Dermis lymphatic vessel endothelial cell (primary cell): Measurements from ENCODE around the gene PCMT1. TPM values are rescaled to one million over a fixed set of nuclear protein-coding genes. Genes with fewer than 3 reads are reported as not detected.

Experiments
- total RNA-seq: library from RNA; depleted of rRNA; stranded (reverse); fragments of >200 nt; gene quantifications from 2 replicates; pipeline ENCODE4 v1.2.1, GENCODE V29; 2014

The PCMT1 gene
- 85.9 and 91.4 TPM in 2 replicates for total RNA-seq

DNA sequence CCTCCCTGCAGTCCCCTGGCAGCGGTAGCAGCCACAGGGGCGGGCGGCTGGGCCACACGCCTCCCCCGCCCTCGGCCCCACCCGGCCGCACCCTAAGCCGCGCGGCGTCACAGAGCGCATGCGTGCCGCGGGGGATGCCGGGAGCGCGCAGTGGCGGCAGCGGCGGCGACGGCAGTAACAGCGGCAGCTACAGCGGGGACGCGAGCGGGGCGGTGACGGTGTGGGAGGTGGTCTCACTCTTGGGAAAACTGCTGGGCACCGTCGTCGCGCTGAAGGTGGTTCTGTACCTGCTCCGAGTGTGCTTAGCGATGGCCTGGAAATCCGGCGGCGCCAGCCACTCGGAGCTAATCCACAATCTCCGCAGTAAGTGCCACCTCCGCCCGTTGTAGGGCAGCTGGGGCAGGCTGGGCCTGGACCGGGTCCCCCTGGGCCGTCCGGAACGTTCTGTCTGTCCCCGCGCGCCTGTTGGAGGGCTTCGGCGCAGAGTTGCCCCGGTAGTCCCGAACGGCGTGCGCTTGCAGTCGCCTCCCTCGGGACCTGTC is at the start of gene PCMT1:
Gene PCMT1 (plus strand): TSS at position 148 of the 542 bp plus-strand sequence. CDS start 161 bp downstream, at position 309.

DNA sequence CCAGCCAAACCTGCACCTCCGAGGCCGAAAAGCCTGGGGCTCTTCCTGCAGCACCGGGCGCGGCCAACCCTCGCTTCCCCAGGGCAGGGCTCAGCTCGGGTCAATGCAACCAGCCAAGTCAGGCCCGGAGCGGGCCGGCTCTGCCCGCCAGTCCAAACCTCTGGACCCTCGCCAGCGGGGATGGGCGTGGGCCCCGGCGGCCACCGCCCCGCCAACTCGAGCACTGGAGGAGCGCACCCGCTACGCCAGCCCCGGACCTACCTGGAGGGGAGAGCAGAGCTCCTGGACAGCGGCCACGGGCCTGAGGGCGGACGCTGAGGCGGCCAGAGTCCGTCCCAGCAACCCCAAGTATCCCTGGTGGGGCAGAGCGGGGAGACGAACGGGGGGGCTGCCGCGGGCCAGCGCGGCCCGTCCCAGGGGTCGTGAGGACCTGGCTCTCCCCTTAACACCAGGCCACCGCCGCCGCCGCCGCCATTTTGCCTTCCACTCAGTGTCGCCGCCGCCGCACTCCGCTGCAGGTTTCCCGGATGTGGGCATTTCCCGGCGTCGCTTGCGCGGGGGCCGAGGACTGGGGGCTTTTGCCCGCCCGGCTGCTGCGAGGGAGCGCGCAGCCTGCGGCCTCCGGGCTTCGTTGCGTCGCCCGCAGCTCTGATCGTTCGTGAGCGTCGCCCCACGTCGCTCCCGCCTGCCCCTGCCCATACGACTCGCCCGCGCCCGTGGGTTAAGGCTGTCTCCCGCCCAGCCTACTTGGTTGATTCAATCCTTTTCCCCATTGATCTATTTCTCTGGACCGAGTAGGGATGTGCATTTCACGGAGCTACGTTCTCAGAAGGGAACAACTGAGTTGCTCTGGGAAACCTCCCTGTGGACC is 31.7 kb upstream of the PCMT1 start, which contains the start of gene LATS1:
Gene LATS1 (minus strand): TSS at position 514 of the 871 bp plus-strand sequence. CDS start 15,975 bp downstream, outside the sequence.

DNA sequence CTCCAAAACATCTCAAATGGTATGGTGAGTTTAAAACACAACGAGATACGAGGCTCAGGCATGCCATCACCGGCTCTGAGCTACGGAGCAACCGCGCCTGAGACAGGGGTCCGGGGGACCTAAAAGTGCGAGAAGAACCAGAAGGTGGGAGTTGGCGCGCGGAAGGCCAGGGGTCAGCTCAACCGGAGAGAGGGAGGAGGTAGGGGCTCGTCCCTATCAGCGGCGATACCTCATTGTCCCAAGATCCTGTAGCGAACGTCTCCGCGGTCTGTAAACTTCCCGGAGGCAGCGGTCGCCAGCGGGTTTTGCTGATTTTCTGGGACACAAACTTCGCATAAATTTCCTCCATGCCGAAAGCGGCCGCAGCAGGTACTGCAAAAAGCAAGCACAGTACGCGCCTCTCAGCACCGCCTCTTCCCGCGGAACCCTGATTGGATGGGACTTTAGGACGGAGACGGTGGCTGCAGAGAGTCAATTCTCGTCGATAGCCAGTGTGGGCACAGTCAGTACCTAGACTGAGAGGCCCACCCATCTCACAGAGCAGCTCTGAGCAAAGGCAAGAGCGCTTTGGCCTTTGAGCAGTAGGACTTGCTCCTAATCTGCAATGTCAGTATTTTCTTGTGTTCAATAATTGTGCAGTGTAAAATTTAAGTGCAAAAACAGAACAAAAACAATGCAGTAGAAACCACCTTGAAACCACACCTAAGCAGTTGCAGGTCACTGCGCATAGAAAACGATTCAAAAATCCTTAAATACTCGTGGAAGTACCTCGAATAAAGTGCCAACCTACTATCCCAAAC is 3.2 kb upstream of the PCMT1 start, which contains the start of gene NUP43:
Gene NUP43 (minus strand): TSS at position 383 of the 800 bp plus-strand sequence. CDS start 34 bp downstream, at position 349.

Other genes starting within 250 kb of the PCMT1 start
- gene PPIL4, start 203.7 kb upstream of the PCMT1 start, total RNA-seq, result 21.9 and 30.2 TPM in 2 replicates
- gene GINM1, start 183.4 kb upstream of the PCMT1 start, total RNA-seq, result 50.7 and 51.0 TPM in 2 replicates
- 19.0 and 21.1 TPM in 2 replicates for gene KATNA1, start 101.0 kb upstream of the PCMT1 start, total RNA-seq
- gene LATS1, start 31.6 kb upstream of the PCMT1 start, total RNA-seq, result 7.3 and 9.1 TPM in 2 replicates
- 16.3 and 26.2 TPM in 2 replicates for gene NUP43, start 3.2 kb upstream of the PCMT1 start, total RNA-seq
- gene LRP11, start 114.6 kb downstream of the PCMT1 start, total RNA-seq, result 11.8 and 12.0 TPM in 2 replicates
- gene RAET1E, start 148.4 kb downstream of the PCMT1 start, total RNA-seq, result not detected in 2 replicates
- 0.11 TPM in 1 of 2 replicates, not detected in the other for gene RAET1G, start 173.4 kb downstream of the PCMT1 start, total RNA-seq
- 0.69 and 2.1 TPM in 2 replicates for gene ULBP2, start 192.3 kb downstream of the PCMT1 start, total RNA-seq
- gene ULBP1, start 214.2 kb downstream of the PCMT1 start, total RNA-seq, result under 0.01 and 0.11 TPM in 2 replicates